HCT116 (cell line): ENCODE data around the gene OTOL1.

Experiments used
- ATF3 ChIP-seq: IDR thresholded peaks from 2 replicates; pipeline ENCODE4 v1.6.1; 2012
- CTCF ChIP-seq, 3 experiments: fragments of 200-600 bp in 1 of 3; sonication (generic) in 1 of 3; IDR thresholded peaks in 2 of 3; conservative IDR thresholded peaks in 1 of 3; 2 replicates each; pipeline ENCODE4 v1.5.1; 2012 to 2017; ENCODE audit warnings: low read depth in 2 of 3, low read length in 2 of 3, antibody characterized with exemption in 1 of 3, borderline replicate concordance in 1 of 3, control low read depth in 1 of 3, mild to moderate bottlenecking in 1 of 3, mixed read lengths in 1 of 3, mixed run types in 1 of 3, moderate library complexity in 1 of 3; ENCODE audit not compliant: insufficient read depth in 1 of 3
- EZH2 ChIP-seq: fragments of 200-600 bp; sonication (generic); IDR thresholded peaks from 2 replicates; pipeline ENCODE4 v1.6.1; 2017; ENCODE audit warnings: antibody characterized with exemption, mixed run types
- MAX ChIP-seq: IDR thresholded peaks from 2 replicates; pipeline ENCODE4 v1.6.1; 2012
- POLR2A ChIP-seq: IDR thresholded peaks from 2 replicates; pipeline ENCODE4 v1.7.0; 2011; ENCODE audit warnings: borderline replicate concordance; ENCODE audit not compliant: insufficient read depth, insufficient read length; ENCODE audit errors: extremely low read depth
- POLR2AphosphoS5 ChIP-seq: IDR thresholded peaks from 2 replicates; pipeline ENCODE4 v1.6.1; 2011; ENCODE audit warnings: mild to moderate bottlenecking, low read depth, low read length, moderate library complexity
- RAD21 ChIP-seq: IDR thresholded peaks from 2 replicates; pipeline ENCODE4 v1.6.1; 2012; ENCODE audit warnings: low read depth, mild to moderate bottlenecking
- REST ChIP-seq: IDR thresholded peaks from 2 replicates; pipeline ENCODE4 v1.6.1; 2012; ENCODE audit warnings: low read depth
- SIN3A ChIP-seq: IDR thresholded peaks from 2 replicates; pipeline ENCODE4 v1.6.1; 2012; ENCODE audit warnings: low read depth
- YY1 ChIP-seq: IDR thresholded peaks from 2 replicates; pipeline ENCODE4 v1.6.1; 2011; ENCODE audit warnings: low read length, low read depth, moderate library complexity, mild to moderate bottlenecking; ENCODE audit not compliant: insufficient replicate concordance; ENCODE audit errors: extremely low read depth
- ZBTB33 ChIP-seq: IDR thresholded peaks from 2 replicates; pipeline ENCODE4 v1.6.1; 2011; ENCODE audit warnings: mild to moderate bottlenecking, low read length, moderate library complexity; ENCODE audit not compliant: insufficient replicate concordance; ENCODE audit errors: extremely low read depth

GRCh38 chr3:161550491-161551195, 54.0 kb downstream of the OTOL1 start:
- no peak for TF ChIP-seq EZH2
- no peak for TF ChIP-seq POLR2AphosphoS5
- TF ChIP-seq CTCF (IDR thresholded peaks at IDR 0.05 in 2 of 3, conservative IDR thresholded peaks at IDR 0.05 in 1 of 3; ENCODE audit: borderline replicate concordance in 1 of 3, insufficient read depth in 1 of 3, low read depth in 2 of 3, low read length in 2 of 3) = no peak
- TF ChIP-seq MAX = no peak
- TF ChIP-seq ATF3 = no peak
- TF ChIP-seq POLR2A = no peak
- TF ChIP-seq REST = no peak
- no peak for TF ChIP-seq RAD21
- TF ChIP-seq YY1 = no peak
- TF ChIP-seq SIN3A = no peak
- TF ChIP-seq ZBTB33 = no peak
